ENCODE measurements around the gene SURF2.

GRCh38 chr9:133321411-133321935 lies 34.9 kb upstream of the SURF2 start:
- TF ChIP-seq CTCF (conservative IDR thresholded peaks at IDR 0.05) = no peak
- no peak for TF ChIP-seq ZFX (IDR thresholded peaks at IDR 0.05)
